Inflammatory macrophage treated with lipopolysaccharide for 4 hours (primary cell): ENCODE data around the gene WSB1.
"Not testable (repeated sequence)": the region's sequence is repeated elsewhere in the genome, so short reads cannot be mapped to it uniquely, and the experiment has no call there.

Experiments used
- DNase-seq: peaks from one replicate; pipeline ENCODE4 v3.0.0-alpha.2; 2020

WSB1 gene

GRCh38 chr17:27318228-27318627, 24.3 kb downstream of the WSB1 start:
- DNase-seq: no peak

GRCh38 chr17:27318633-27319032, 24.7 kb downstream of the WSB1 start:
- DNase-seq: no peak

- DNase-seq: no peak
Observed at GRCh38 chr17:27319541-27320221, 25.8 kb downstream of the WSB1 start.

- no peak for DNase-seq
Observed at GRCh38 chr17:27320222-27320560, 26.3 kb downstream of the WSB1 start.

- DNase-seq: no peak
Observed at GRCh38 chr17:27321372-27321771, 27.5 kb downstream of the WSB1 start.

- DNase-seq: no peak
Observed at GRCh38 chr17:27322026-27322425, 28.1 kb downstream of the WSB1 start.

- DNase-seq: no peak
Observed at GRCh38 chr17:27322690-27323508, 29.0 kb downstream of the WSB1 start.

- peak; percentile 28 for DNase-seq
Observed at GRCh38 chr17:27323538-27324215, 29.8 kb downstream of the WSB1 start.

GRCh38 chr17:27324771-27325339, 30.9 kb downstream of the WSB1 start:
- no peak for DNase-seq

- DNase-seq: no peak
Observed at GRCh38 chr17:27326051-27326450, 32.1 kb downstream of the WSB1 start.

- no peak for DNase-seq
Observed at GRCh38 chr17:27326585-27326984, 32.7 kb downstream of the WSB1 start.

- no peak for DNase-seq
Observed at GRCh38 chr17:27327397-27327796, 33.5 kb downstream of the WSB1 start.

GRCh38 chr17:27327871-27328270, 34.0 kb downstream of the WSB1 start:
- no peak for DNase-seq

GRCh38 chr17:27328686-27329085, 34.8 kb downstream of the WSB1 start:
- not testable (repeated sequence) for DNase-seq

- DNase-seq: no peak
Observed at GRCh38 chr17:27329146-27329805, 35.4 kb downstream of the WSB1 start.

- no peak for DNase-seq
Observed at GRCh38 chr17:27332047-27332393, 38.1 kb downstream of the WSB1 start.

- peak; percentile 97 for DNase-seq
Observed at GRCh38 chr17:27332485-27333409, 38.8 kb downstream of the WSB1 start.

- DNase-seq: no peak
Observed at GRCh38 chr17:27333410-27333980, 39.6 kb downstream of the WSB1 start.

- DNase-seq: peak; percentile 69
Observed at GRCh38 chr17:27336184-27336583, 42.3 kb downstream of the WSB1 start.

- no peak for DNase-seq
Observed at GRCh38 chr17:27338536-27338985, 44.6 kb downstream of the WSB1 start.

- no peak for DNase-seq
Observed at GRCh38 chr17:27339198-27339835, 45.4 kb downstream of the WSB1 start.
